ENCODE data around the gene POFUT2. TPM values are rescaled to one million over a fixed set of nuclear protein-coding genes. Genes with fewer than 3 reads are reported as not detected.

The POFUT2 gene
- total RNA-seq, 4 donors from 2014 or later, result 19.5 to 66.3 (median 35.1) TPM

DNA sequence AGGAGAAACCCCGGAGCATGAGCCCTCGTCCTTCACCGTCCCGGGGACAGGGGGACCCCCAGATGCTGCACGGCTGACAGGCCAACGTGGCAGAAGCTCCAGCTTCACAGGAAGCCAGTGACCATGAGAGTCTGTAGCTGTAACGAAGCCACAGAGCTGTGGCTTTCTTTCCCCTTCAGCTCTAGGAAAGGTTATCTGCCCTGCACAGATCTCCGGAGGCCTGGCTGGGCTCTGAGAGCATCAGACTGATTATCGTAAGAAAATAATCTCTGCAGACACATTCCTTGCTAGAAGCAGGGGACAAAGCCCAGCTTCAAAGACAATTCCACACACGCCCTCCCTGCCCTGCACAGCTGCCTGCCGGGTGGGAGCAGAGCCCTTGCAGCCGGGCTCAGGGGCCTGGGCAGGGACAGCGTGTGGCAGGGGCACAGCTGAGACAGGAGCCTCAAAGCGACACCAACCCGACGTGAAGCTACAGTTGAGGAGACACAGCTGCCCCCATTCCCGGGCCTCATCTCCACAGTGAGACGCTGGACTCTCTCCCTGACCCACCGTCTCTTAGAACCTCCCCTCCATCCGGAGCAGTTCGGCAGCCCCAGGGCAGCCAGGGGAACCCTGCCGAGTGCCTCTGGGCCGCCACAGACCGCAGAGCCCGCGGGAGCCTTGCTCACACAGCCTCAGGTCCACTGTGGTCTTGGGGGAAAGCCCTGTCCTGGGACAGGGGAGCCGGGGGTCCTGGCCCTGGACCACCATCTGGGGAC is 30.6 kb downstream of the POFUT2 start:
- TF ChIP-seq EP300 (IDR thresholded peaks at IDR 0.05), result no peak
- TF ChIP-seq POLR2A (IDR thresholded peaks at IDR 0.05), result no peak
- TF ChIP-seq, protein P1, sequence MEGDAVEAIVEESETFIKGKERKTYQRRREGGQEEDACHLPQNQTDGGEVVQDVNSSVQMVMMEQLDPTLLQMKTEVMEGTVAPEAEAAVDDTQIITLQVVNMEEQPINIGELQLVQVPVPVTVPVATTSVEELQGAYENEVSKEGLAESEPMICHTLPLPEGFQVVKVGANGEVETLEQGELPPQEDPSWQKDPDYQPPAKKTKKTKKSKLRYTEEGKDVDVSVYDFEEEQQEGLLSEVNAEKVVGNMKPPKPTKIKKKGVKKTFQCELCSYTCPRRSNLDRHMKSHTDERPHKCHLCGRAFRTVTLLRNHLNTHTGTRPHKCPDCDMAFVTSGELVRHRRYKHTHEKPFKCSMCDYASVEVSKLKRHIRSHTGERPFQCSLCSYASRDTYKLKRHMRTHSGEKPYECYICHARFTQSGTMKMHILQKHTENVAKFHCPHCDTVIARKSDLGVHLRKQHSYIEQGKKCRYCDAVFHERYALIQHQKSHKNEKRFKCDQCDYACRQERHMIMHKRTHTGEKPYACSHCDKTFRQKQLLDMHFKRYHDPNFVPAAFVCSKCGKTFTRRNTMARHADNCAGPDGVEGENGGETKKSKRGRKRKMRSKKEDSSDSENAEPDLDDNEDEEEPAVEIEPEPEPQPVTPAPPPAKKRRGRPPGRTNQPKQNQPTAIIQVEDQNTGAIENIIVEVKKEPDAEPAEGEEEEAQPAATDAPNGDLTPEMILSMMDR (IDR thresholded peaks at IDR 0.05), result no peak
- WGBS, 2 donors, result 41 to 51% methylated on average over 19 to 24 of the region's 27 CpGs
- H3K27me3 ChIP-seq, result peaks cover 0 to 53% of the 10 kb centered on the region in 2 donors

DNA sequence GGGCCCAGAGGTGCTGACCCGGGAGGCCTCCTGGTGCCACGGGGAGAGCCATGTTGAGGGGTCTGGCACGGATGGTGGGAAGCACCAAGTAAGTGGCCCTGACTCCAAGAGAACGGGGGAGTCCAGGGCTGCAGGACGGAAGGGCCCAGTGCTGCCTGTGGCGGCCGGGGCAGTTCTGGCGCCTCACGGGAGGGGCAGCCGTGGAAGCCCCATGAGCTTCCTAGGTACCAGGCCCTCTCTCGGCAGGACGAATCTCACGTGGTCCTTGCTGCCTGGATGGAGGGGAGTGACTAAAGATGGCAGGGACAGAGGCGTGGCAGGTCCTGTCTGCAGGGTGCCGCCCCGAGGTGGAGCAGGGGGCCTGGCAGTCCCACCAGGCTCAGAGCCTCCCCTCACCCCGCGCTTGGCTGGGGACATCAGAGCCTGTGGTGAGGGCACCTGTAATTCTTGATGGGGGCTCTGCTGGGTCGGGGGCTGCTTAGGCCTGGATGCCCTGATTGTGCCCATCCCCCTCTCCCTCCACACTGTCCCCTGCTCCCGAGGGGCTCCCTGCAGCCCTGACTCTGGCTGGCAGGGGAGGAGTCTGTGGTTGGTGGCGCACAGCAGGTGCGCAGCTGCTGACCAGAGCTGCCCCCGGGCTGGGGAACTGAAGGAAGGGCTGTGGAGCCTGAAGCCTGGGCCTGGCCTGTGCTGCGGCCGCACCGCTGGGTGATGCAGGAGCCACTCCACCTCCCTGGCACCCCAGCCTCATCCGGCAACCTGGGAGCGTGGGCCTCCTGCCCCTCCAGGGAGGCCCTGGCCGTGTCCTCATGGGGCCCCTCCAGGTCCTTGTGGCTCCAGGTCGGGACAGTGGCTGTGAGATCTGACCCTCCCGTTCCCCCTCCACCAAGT is 31.4 kb downstream of the POFUT2 start:
- Histone ChIP-seq H3K4me3 (no peak overlapping the region), H3K9me3 (no peaks in the 10 kb centered on the region), H3K36me3 (no peaks in the 10 kb centered on the region), H3K27me3 (peaks cover 0 to 53% of the 10 kb centered on the region in 2 donors), H3K4me1 (peaks cover 0 to 11% (median 0%) of the 10 kb centered on the region in 4 donors), H3K27ac (no peak overlapping the region)
- no peak for DNase-seq (ENCODE audit: low spot score in 2 of 2)
- WGBS, 2 donors, result 83 to 86% methylated on average over 11 to 23 of the region's 31 CpGs
- TF ChIP-seq POLR2A (IDR thresholded peaks at IDR 0.05), result no peak
- TF ChIP-seq, protein P1 (IDR thresholded peaks at IDR 0.05), result no peak
- TF ChIP-seq EP300 (IDR thresholded peaks at IDR 0.05), result no peak

More for the DNA sequence above, 30.6 kb downstream of the POFUT2 start:
- Histone ChIP-seq H3K9me3 (no peaks in the 10 kb centered on the region), H3K4me3 (no peak overlapping the region), H3K36me3 (peaks cover 0 to 7% (median 0%) of the 10 kb centered on the region in 3 donors), H3K27ac (no peak overlapping the region), H3K4me1 (peaks cover 0 to 11% (median 0%) of the 10 kb centered on the region in 4 donors)
- no peak for DNase-seq (ENCODE audit: low spot score in 2 of 2)

DNA sequence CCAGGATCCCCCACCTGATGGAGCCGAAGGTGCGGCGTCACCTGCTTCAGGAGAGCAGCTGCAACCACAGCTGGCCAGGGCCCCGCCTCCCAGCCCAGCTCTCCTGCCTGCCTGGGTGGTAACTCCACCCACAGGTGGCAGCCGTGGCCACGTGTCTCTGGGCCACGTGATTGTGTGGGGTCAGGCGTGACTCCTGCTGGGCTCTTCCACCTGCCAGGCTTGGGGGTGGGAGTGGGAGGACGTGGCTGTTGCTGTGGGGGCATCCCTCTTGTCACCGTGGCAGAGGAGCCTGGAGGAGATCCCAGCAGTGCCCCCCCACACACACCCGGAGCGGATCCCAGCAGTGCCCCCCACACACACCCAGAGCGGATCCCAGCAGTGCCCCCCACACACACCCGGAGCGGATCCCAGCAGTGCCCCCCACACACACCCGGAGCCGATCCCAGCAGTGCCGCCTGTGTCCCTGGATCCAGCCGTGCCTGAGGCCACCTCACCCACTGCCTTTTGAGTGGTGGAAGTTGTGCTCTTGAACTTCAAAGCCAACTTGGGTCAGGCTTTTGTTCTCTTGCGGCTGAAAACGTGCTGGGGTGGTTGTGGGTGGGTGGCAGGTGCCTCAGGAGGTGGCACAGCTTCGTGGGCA is 32.2 kb downstream of the POFUT2 start:
- H3K4me3 ChIP-seq, result no peak overlapping the region
- 65 to 79% methylated on average over 8 to 21 of the region's 22 CpGs for WGBS, 2 donors
- TF ChIP-seq, protein P1 (IDR thresholded peaks at IDR 0.05), result no peak
- no peak for TF ChIP-seq EP300 (IDR thresholded peaks at IDR 0.05)
- peaks cover 0 to 53% of the 10 kb centered on the region in 2 donors for H3K27me3 ChIP-seq
- H3K4me1 ChIP-seq, result peaks cover 0 to 11% (median 0%) of the 10 kb centered on the region in 4 donors
- no peak overlapping the region for H3K27ac ChIP-seq
- H3K9me3 ChIP-seq, result peaks cover 0 to 4% (median 0%) of the 10 kb centered on the region in 4 donors
- H3K36me3 ChIP-seq, result no peaks in the 10 kb centered on the region
- DNase-seq (ENCODE audit: low spot score in 2 of 2), result no peak

DNA sequence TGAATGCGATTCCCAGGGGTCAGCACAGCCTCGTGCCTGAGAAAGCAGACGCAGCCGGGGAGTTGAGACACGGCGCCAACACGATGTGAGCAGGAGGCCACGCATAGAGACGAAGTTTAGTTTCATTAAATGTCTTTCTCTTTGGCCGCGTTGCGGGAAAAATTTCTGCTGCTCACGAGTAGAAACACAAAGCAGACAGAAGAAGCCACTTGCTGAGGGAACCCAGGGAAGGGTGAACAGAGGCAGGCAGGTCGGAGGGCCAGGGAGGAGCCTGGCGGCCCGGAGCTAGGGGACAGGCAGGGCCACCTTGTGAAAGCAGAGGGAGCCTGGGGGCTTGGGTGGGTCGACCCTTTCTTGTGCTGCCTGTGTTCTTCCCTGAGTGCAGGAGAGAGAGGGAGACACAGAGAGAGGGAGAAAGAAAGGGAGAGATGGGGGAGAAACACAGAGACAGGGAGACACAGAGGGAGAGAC is 33.2 kb downstream of the POFUT2 start:
- 77 to 78% methylated on average over 17 of the region's 17 CpGs for WGBS, 2 donors
- no peaks in the 10 kb centered on the region for H3K36me3 ChIP-seq
- H3K4me1 ChIP-seq, result peaks cover 0 to 11% (median 0%) of the 10 kb centered on the region in 4 donors
- no peak overlapping the region for H3K27ac ChIP-seq
- TF ChIP-seq EP300 (IDR thresholded peaks at IDR 0.05) (no peak), POLR2A (IDR thresholded peaks at IDR 0.05) (no peak)
- TF ChIP-seq, protein P1 (IDR thresholded peaks at IDR 0.05), result no peak
- no peak for DNase-seq (ENCODE audit: low spot score in 2 of 2)
- H3K4me3 ChIP-seq, result no peak overlapping the region
- H3K27me3 ChIP-seq, result peaks cover 0 to 53% of the 10 kb centered on the region in 2 donors
- H3K9me3 ChIP-seq, result peaks cover 0 to 4% (median 0%) of the 10 kb centered on the region in 4 donors
